ENCODE data around the gene TAMALIN. TPM values are rescaled to one million over a fixed set of nuclear protein-coding genes. Genes with fewer than 3 reads are reported as not detected.

TAMALIN gene
- total RNA-seq, 2 experiments from 2014 or later = 6.4 to 11.5 TPM

- H3K27me3 Mint-ChIP-seq = no peaks in the 10 kb centered on the region
- H3K4me1 Mint-ChIP-seq = peaks cover 10% of the 10 kb centered on the region
- POLR2A ChIA-PET = no interaction called here
- no peak for DNase-seq
- no peaks in the 10 kb centered on the region for H3K9me3 Mint-ChIP-seq (ENCODE audit: low read depth)
- CTCF ChIA-PET = interaction anchor here (1.0 to 1.1 kb wide), 2 partner anchors 9 to 14 kb away, joined by 4 read pairs; no protein-coding TSS in a partner anchor
- ATAC-seq = no peak
- intact Hi-C loops (cut with DNase I, micrococcal nuclease) = no loop called here
- no peak overlapping the region for H3K27ac Mint-ChIP-seq
- H3K4me3 Mint-ChIP-seq = no peak overlapping the region
- H3K36me3 Mint-ChIP-seq (ENCODE audit: low read depth) = peaks cover 14% of the 10 kb centered on the region
Measured at GRCh38 chr12:52011602-52012214, 5.0 kb downstream of the TAMALIN start.

GRCh38 chr12:52013626-52014310 lies 7.0 kb downstream of the TAMALIN start:
- POLR2A ChIA-PET = no interaction called here
- intact Hi-C loops (cut with DNase I, micrococcal nuclease) = no loop called here
- H3K27ac Mint-ChIP-seq = no peak overlapping the region
- DNase-seq = no peak
- ATAC-seq = no peak
- peaks cover 2% of the 10 kb centered on the region for H3K4me1 Mint-ChIP-seq
- H3K27me3 Mint-ChIP-seq = no peaks in the 10 kb centered on the region
- H3K36me3 Mint-ChIP-seq (ENCODE audit: low read depth) = peaks cover 14% of the 10 kb centered on the region
- no peak overlapping the region for H3K4me3 Mint-ChIP-seq
- CTCF ChIA-PET = interaction anchor here (0.8 kb wide), 1 partner anchor 11 kb away, joined by 4 read pairs; no protein-coding TSS in a partner anchor
- no peaks in the 10 kb centered on the region for H3K9me3 Mint-ChIP-seq (ENCODE audit: low read depth)

- H3K4me3 Mint-ChIP-seq = no peak overlapping the region
- no peaks in the 10 kb centered on the region for H3K4me1 Mint-ChIP-seq
- no peaks in the 10 kb centered on the region for H3K27me3 Mint-ChIP-seq
- CTCF ChIA-PET = interaction anchor here (1.5 kb wide), 1 partner anchor 10 kb away, joined by 4 read pairs; no protein-coding TSS in a partner anchor
- POLR2A ChIA-PET = no interaction called here
- H3K27ac Mint-ChIP-seq = no peak overlapping the region
- H3K36me3 Mint-ChIP-seq (ENCODE audit: low read depth) = peaks cover 14% of the 10 kb centered on the region
- intact Hi-C loops (cut with DNase I, micrococcal nuclease) = no loop called here
- ATAC-seq (no peak), DNase-seq (no peak)
- no peaks in the 10 kb centered on the region for H3K9me3 Mint-ChIP-seq (ENCODE audit: low read depth)
Measured at GRCh38 chr12:52014567-52015530, 8.1 kb downstream of the TAMALIN start.

GRCh38 chr12:52015532-52016041 lies 8.8 kb downstream of the TAMALIN start:
- ChIA-PET POLR2A (no interaction called here), CTCF (interaction anchor here (1.5 kb wide), 1 partner anchor 10 kb away, joined by 4 read pairs; no protein-coding TSS in a partner anchor)
- Mint-ChIP-seq H3K4me3 (no peak overlapping the region), H3K9me3 (ENCODE audit: low read depth) (no peaks in the 10 kb centered on the region), H3K4me1 (peaks cover 6% of the 10 kb centered on the region), H3K36me3 (ENCODE audit: low read depth) (peaks cover 14% of the 10 kb centered on the region), H3K27ac (no peak overlapping the region), H3K27me3 (no peaks in the 10 kb centered on the region)
- DNase-seq (no peak), ATAC-seq (no peak)
- intact Hi-C loops (cut with DNase I, micrococcal nuclease) = no loop called here

- CTCF ChIA-PET = interaction anchor here (0.7 to 11.1 kb wide), 5 partner anchors 10 to 64 kb away, joined by 3 to 220 read pairs (median 3); partner anchors contain the start of gene TAMALIN
- no peaks in the 10 kb centered on the region for H3K27me3 Mint-ChIP-seq
Measured at GRCh38 chr12:52018433-52019112, 11.8 kb downstream of the TAMALIN start.

GRCh38 chr12:52019113-52019770 lies 12.5 kb downstream of the TAMALIN start:
- intact Hi-C loops (cut with DNase I, micrococcal nuclease) = no loop called here
- ATAC-seq (no peak), DNase-seq (no peak)
- Mint-ChIP-seq H3K9me3 (ENCODE audit: low read depth) (no peaks in the 10 kb centered on the region), H3K4me3 (no peak overlapping the region), H3K27me3 (no peaks in the 10 kb centered on the region), H3K4me1 (peaks cover 19% of the 10 kb centered on the region), H3K36me3 (ENCODE audit: low read depth) (no peaks in the 10 kb centered on the region), H3K27ac (no peak overlapping the region)
- ChIA-PET CTCF (interaction anchor here (0.6 to 11.1 kb wide), 7 partner anchors 11 to 125 kb away, joined by 3 to 220 read pairs (median 17); partner anchors contain the start of gene TAMALIN), POLR2A (no interaction called here)

More at GRCh38 chr12:52018433-52019112, 11.8 kb downstream of the TAMALIN start:
- no peak for ATAC-seq
- H3K4me3 Mint-ChIP-seq = no peak overlapping the region
- H3K27ac Mint-ChIP-seq = no peak overlapping the region
- H3K36me3 Mint-ChIP-seq (ENCODE audit: low read depth) = peaks cover 1% of the 10 kb centered on the region
- DNase-seq = no peak
- H3K9me3 Mint-ChIP-seq (ENCODE audit: low read depth) = no peaks in the 10 kb centered on the region
- intact Hi-C loops (cut with DNase I, micrococcal nuclease) = no loop called here
- POLR2A ChIA-PET = no interaction called here
- H3K4me1 Mint-ChIP-seq = peaks cover 18% of the 10 kb centered on the region

- no peak overlapping the region for H3K4me3 Mint-ChIP-seq
- POLR2A ChIA-PET = interaction anchor here (0.5 to 0.6 kb wide), 3 partner anchors 40 to 937 kb away, joined by 3 read pairs; partner anchors contain the start of genes ATG101 and CSRNP2
- peak; percentile 81 for DNase-seq
- H3K4me1 Mint-ChIP-seq = peaks cover 32% of the 10 kb centered on the region
- no peak overlapping the region for H3K27ac Mint-ChIP-seq
- H3K36me3 Mint-ChIP-seq (ENCODE audit: low read depth) = no peaks in the 10 kb centered on the region
- ATAC-seq = peak; percentile 21
- no peaks in the 10 kb centered on the region for H3K27me3 Mint-ChIP-seq
- CTCF ChIA-PET = interaction anchor here (0.5 to 11.1 kb wide), 15 partner anchors 9 to 886 kb away, joined by 3 to 220 read pairs (median 5); partner anchors contain the start of genes NR4A1 and TAMALIN
- intact Hi-C loops (cut with DNase I, micrococcal nuclease) = loop anchor here (1.0 to 10.0 kb wide), 2 partner anchors 94 to 596 kb away; partner anchors contain the start of gene SLC4A8 (in 1 of the 2)
- H3K9me3 Mint-ChIP-seq (ENCODE audit: low read depth) = no peaks in the 10 kb centered on the region
Measured at GRCh38 chr12:52020539-52021336, 14.0 kb downstream of the TAMALIN start.

GRCh38 chr12:52022841-52023181 lies 16.1 kb downstream of the TAMALIN start:
- Mint-ChIP-seq H3K27ac (no peak overlapping the region), H3K36me3 (ENCODE audit: low read depth) (no peaks in the 10 kb centered on the region), H3K9me3 (ENCODE audit: low read depth) (no peaks in the 10 kb centered on the region), H3K4me1 (peaks cover 37% of the 10 kb centered on the region), H3K4me3 (peak overlapping the region; percentile 77), H3K27me3 (no peaks in the 10 kb centered on the region)
- intact Hi-C loops (cut with DNase I, micrococcal nuclease) = loop anchor here (1.0 to 10.0 kb wide), 7 partner anchors 17 to 598 kb away; partner anchors contain the start of genes TAMALIN (in 2 of the 2), ACVR1B (in 1 of the 2) and SLC4A8 (in 1 of the 2)
- ChIA-PET CTCF (interaction anchor here (0.6 to 11.1 kb wide), 23 partner anchors 12 to 247 kb away, joined by 3 to 220 read pairs (median 4); partner anchors contain the start of gene TAMALIN), POLR2A (interaction anchor here (0.9 to 1.1 kb wide), 2 partner anchors 14 to 202 kb away, joined by 3 to 4 read pairs; no protein-coding TSS in a partner anchor)
- DNase-seq = no peak
- no peak for ATAC-seq

- ChIA-PET CTCF (interaction anchor here (0.6 to 11.8 kb wide), 24 partner anchors 11 to 209 kb away, joined by 3 to 253 read pairs (median 4); partner anchors contain the start of genes ATG101 and TAMALIN), POLR2A (interaction anchor here (0.6 to 1.1 kb wide), 3 partner anchors 15 to 1054 kb away, joined by 3 to 7 read pairs (median 4); no protein-coding TSS in a partner anchor)
- ATAC-seq (peak; percentile 69), DNase-seq (peak; percentile 97)
- intact Hi-C loops (cut with DNase I, micrococcal nuclease) = loop anchor here (1.0 to 10.0 kb wide), 7 partner anchors 17 to 599 kb away; partner anchors contain the start of genes TAMALIN (in 2 of the 2), ACVR1B (in 1 of the 2) and SLC4A8 (in 1 of the 2)
- H3K4me1 Mint-ChIP-seq = peaks cover 37% of the 10 kb centered on the region
- no peaks in the 10 kb centered on the region for H3K27me3 Mint-ChIP-seq
- no peaks in the 10 kb centered on the region for H3K9me3 Mint-ChIP-seq (ENCODE audit: low read depth)
- peak overlapping the region; percentile 97 for H3K27ac Mint-ChIP-seq
- no peaks in the 10 kb centered on the region for H3K36me3 Mint-ChIP-seq (ENCODE audit: low read depth)
- peak overlapping the region; percentile 77 for H3K4me3 Mint-ChIP-seq
Measured at GRCh38 chr12:52023182-52023975, 16.6 kb downstream of the TAMALIN start.
